HG03060 (cell line): Measurements from ENCODE around the gene RNF146.
"Not testable (repeated sequence)": the region's sequence is repeated elsewhere in the genome, so short reads cannot be mapped to it uniquely, and the experiment has no call there.

Experiments used
- ATAC-seq: cut with Tn5 transposase; IDR thresholded peaks from one replicate; pipeline ENCODE4 v1.9.1; 2021; ENCODE audit warnings: low read depth, moderate number of reproducible peaks; ENCODE audit not compliant: unreplicated experiment

The RNF146 gene

GRCh38 chr6:127279815-127280214 lies 13.2 kb downstream of the RNF146 start:
- no peak for ATAC-seq

GRCh38 chr6:127282184-127282583 lies 15.5 kb downstream of the RNF146 start:
- ATAC-seq: no peak

GRCh38 chr6:127288705-127289104 lies 22.0 kb downstream of the RNF146 start:
- no peak for ATAC-seq

- ATAC-seq: no peak
These were observed 23.3 kb downstream of the RNF146 start for GRCh38 chr6:127289934-127290333.

GRCh38 chr6:127290391-127291265 lies 24.0 kb downstream of the RNF146 start:
- peak; percentile 1 for ATAC-seq

GRCh38 chr6:127291495-127291894 lies 24.8 kb downstream of the RNF146 start:
- ATAC-seq: peak; percentile 89

GRCh38 chr6:127297502-127298070 lies 30.9 kb downstream of the RNF146 start:
- ATAC-seq: no peak

- no peak for ATAC-seq
These were observed 31.8 kb downstream of the RNF146 start for GRCh38 chr6:127298475-127298874.

GRCh38 chr6:127299522-127300240 lies 33.0 kb downstream of the RNF146 start:
- no peak for ATAC-seq

- no peak for ATAC-seq
These were observed 33.7 kb downstream of the RNF146 start for GRCh38 chr6:127300411-127300810.

GRCh38 chr6:127301199-127301700 lies 34.6 kb downstream of the RNF146 start:
- ATAC-seq: no peak

GRCh38 chr6:127302728-127303660 lies 36.3 kb downstream of the RNF146 start:
- ATAC-seq: peak; percentile 67

- no peak for ATAC-seq
These were observed 37.3 kb downstream of the RNF146 start for GRCh38 chr6:127303917-127304316.

GRCh38 chr6:127305741-127306140 lies 39.1 kb downstream of the RNF146 start:
- ATAC-seq: no peak

- ATAC-seq: no peak
These were observed 50.9 kb downstream of the RNF146 start for GRCh38 chr6:127317388-127318128.

GRCh38 chr6:127319686-127320085 lies 53.0 kb downstream of the RNF146 start:
- ATAC-seq: no peak

- ATAC-seq: no peak
These were observed 61.5 kb downstream of the RNF146 start for GRCh38 chr6:127328043-127328609.

GRCh38 chr6:127331256-127331655 lies 64.6 kb downstream of the RNF146 start:
- not testable (repeated sequence) for ATAC-seq

GRCh38 chr6:127332383-127332961 lies 65.8 kb downstream of the RNF146 start:
- ATAC-seq: no peak
